HK-2 (cell line): Measurements from ENCODE around the gene TAF4.

ENCODE experiments used
- DNase-seq: peaks from one replicate; pipeline ENCODE4 v3.0.0-alpha.2; 2018; ENCODE audit not compliant: unreplicated experiment

The TAF4 gene

DNA sequence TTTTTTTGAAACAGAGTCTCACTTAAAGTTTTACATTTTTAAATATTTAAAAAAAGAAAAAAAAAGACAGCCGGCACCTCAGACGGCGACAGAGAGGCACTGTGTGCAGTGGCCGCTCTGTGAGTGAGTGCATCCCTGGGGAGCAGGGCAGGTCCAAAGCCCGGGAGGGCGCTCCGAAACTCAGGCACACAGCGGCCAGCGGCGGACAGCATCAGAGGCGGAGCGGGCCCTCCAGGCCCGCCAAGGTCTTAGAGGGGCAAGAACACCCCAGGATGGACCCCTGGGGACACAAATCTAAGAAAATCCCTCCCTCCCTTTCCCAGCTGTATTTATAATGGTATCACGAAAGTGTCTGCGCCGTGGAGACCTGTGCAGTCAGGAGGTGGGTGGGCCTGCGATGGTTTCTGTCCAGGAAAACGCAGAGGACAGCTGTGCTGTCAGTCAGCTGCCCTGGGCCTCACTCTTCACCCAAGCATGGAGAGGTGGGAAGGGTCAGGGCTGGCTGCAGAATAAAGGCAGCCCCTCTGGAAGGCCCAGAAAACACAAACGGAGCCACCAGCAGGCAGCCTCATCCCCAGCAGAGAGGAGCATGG is 43.8 kb downstream of the TAF4 start:
- no peak for DNase-seq

GRCh38 chr20:62020935-62021701 is 44.6 kb downstream of the TAF4 start:
- no peak for DNase-seq

- no peak for DNase-seq
Measured at GRCh38 chr20:62019881-62020492, 45.7 kb downstream of the TAF4 start.

GRCh38 chr20:62019144-62019805 is 46.4 kb downstream of the TAF4 start:
- no peak for DNase-seq

- no peak for DNase-seq
Measured at GRCh38 chr20:62018437-62019143, 47.1 kb downstream of the TAF4 start.

- DNase-seq = no peak
Measured at GRCh38 chr20:62015540-62016288, 50.0 kb downstream of the TAF4 start.

DNA sequence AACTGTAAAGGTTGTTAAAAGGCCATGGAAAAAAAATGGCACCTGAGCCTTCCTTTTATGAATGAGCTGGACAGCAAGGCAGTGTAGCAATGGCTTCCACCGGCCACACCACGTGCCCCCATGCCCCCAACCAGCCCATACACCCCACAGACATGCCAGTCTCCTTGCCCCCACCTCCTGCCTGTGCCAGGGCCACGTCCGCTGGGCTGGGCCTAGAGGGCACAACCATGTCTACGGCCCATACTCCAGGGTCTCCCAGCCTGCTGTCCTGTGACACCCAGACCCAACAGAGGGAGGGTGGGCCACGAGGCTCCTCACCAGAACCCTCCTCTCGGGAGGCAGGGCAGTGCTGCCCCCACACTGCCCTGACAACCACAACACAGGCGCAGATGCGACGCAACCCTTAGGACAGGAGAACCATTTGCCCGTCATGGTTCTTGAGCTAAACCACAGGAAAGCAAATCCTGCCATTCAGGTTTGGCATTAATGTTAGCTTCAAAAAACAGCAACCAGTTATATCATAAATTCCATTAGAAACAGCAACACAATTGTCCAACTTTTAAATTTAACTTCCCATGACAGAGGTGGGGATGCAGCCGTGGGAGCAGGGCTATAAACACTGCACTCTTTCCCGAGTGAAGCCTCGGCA is 50.7 kb downstream of the TAF4 start:
- DNase-seq = no peak

- DNase-seq = no peak
Measured at GRCh38 chr20:62014488-62014775, 51.2 kb downstream of the TAF4 start.

DNA sequence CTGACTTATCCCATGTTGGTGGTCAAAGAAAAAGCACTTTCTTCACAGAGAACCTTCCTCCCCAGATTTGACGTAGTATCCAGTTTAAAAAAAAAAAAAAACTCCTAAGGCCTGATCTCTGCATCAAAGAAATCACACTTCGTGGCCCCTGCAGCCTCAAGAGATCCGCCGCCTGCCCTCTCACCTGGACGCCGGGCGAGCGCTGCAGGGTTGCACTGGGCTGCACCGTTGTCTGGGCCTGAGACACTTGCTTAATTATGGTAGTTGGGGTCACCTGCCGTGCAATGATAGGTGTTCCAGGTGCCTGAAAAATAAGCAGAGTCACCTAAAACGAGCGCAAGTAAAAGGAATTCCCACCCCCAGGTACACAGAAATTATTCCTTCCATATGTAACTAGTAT is 53.0 kb downstream of the TAF4 start:
- DNase-seq = no peak

DNA sequence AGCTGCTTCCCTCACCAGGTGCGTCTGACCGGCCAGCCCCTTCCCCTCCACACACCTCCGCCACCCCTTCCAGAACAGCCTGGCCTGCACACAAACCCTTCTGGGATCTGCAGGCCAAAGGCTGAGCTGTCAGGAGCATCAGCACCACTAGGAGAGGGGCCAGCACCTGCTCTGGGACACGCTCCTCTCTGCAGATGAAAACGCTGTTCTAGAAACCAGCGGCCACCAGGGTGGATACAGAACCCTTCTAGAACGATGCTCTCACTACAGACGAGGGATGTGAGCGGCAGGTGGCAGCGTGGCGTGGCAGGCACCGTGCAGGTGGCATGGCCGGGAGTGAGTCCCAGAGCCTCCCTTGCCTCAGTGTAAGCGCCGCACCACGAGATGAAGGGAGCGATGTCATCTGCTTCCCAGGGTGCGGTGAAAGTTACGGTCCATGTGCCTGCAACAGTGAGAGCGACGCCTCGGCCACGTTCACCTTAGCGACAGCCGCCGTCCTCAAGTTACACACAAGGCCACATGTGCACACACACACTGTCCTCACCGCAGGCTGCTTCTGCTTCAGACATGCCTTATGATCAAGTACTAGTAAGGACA is 53.6 kb downstream of the TAF4 start:
- no peak for DNase-seq

DNA sequence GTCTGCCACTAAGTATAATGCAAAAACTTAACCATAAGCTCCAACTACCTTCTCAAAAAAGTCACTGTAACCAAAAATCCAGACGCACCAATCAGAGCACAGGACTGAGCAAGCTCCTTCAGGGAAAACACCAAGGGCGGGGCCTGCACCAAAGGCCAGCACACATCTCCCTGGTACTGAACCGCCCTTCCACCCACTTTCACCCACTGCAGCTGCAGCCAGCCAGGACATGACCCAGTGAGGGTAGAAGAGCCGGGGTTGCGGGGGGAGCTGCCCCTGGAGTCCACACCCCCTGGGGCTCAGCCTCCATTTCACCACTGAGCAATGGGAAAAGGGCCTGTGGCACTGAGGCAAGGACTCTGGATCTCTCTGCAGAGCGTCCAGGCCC is 54.3 kb downstream of the TAF4 start:
- DNase-seq = no peak

GRCh38 chr20:62010551-62011402 is 54.9 kb downstream of the TAF4 start:
- peak; percentile 41 for DNase-seq

- no peak for DNase-seq
Measured at GRCh38 chr20:62009869-62010445, 55.7 kb downstream of the TAF4 start.

DNA sequence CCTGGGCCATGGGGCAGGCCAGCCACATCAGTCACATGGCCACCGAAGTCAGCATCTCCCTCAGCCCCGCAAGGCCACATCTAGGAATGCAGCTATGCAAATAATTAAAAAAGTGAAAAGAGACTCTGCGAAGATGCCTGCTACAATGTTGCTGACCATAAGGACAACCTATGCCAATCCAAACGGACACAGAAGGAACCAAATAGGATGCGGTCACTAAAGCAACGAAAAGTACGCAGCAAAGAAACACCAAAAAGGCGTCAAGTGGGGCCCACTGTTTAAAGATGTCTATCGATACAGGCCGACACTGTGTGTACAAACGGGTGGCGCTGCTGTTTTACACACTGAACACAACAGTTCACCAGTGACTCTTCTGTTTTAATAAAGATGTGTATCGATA is 56.4 kb downstream of the TAF4 start:
- no peak for DNase-seq

GRCh38 chr20:62008643-62009183 is 57.0 kb downstream of the TAF4 start:
- no peak for DNase-seq

DNA sequence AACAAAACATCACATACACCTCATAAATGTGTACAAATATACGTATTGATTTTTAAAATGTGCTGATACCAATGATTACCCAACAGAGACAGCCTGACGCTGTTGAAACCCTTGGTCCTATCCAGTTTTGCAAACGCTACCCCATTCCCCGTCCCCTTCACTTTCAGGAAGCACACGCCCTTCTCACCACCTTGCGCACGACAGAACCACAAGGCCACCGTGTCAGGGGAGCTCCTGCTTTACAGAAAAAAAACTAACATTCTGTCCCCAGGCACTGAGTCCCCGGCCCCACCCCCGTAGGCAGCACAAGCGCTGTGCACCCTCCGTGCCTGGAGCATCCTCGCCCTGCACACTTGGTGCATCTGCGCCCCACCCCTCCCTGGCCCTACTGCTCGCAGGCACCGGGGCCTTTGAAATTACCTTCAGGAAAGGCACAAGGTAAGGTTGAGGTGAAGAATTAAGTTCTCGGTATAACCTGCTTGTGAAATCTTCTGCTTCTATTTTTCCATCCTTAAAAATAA is 58.5 kb downstream of the TAF4 start:
- DNase-seq = no peak

DNA sequence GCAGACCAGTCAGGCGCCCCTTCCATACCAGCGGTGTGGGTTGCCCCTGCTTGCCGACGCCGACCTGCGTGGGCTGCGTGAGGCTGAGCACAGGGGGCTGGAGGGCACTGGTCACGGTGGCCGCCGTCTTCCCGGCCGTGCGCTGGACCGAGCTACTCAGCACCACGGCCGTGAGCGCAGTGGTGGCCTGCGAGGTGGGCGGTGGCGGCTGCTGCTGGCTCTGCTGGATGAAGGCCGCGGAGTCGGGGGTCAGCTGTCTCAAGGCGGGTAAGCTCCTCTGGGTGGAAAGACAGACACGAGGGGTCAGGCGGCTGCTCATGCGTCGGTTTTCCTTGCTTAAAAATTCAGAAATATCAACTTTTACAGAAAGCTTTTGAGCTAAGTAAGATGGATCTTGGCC is 59.2 kb downstream of the TAF4 start:
- DNase-seq = no peak

DNA sequence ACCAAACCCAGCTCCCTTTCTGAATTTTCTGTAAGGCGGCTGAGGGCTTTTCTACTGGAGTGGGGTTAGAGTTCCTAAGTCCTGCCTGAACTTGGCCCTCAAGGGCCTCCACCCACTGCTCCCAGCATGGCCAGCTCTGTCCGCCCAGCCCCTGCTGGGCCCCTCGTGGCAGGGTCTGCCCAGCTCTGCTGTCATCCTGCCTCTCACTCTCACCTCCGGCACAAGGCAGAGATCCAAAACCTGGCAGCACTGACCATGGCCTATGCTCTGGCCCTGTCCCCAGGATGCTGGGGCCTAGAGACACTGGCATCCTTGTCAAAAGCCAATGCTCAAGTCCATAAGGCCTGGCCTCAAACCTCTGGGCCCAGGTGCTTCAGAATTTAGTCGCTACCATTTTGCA is 61.1 kb downstream of the TAF4 start:
- no peak for DNase-seq
